A549 (cell line): ENCODE data around the gene ERMARD. TPM values are rescaled to one million over a fixed set of nuclear protein-coding genes. Genes with fewer than 3 reads are reported as not detected.

Experiments used
- ATAC-seq, 2 experiments: fragments of 200-7000 bp in 1 of 2; fragments of >200 bp in 1 of 2; cut with Nextera tagmentation in 1 of 2; cut with Tn5 transposase in 1 of 2; 3 replicates each; pipeline versions ENCODE4 v1.8.0 to v1.9.1; 2018 to 2020; ENCODE audit warnings: mild to moderate bottlenecking in 1 of 2, moderate library complexity in 1 of 2
- CTCF ChIA-PET: fragments of 300-600 bp; sonication (Branson Sonifier 250); formaldehyde crosslinking; extraction: SDS; loops from one replicate; lab custom pipeline; 2021; ENCODE audit warnings: antibody characterized with exemption, inconsistent platforms; lab: Yijun Ruan, JAX
- POLR2A ChIA-PET: fragments of 350-600 bp; formaldehyde crosslinking; extraction: SDS; loops from one replicate; lab custom pipeline; 2021; ENCODE audit warnings: antibody characterized with exemption, inconsistent platforms; lab: Yijun Ruan, JAX
- DNase-seq, 2 experiments: peaks; one replicate each; pipeline versions ENCODE4 v3.0.0 to v3.0.0-alpha.2; 2011 to 2016; ENCODE audit warnings: low read depth in 1 of 2, low spot score in 1 of 2
- FAIRE-seq: peaks from 2 replicates; lab custom pipeline; 2011; peaks lifted over from hg19 to GRCh38; lab: Jason Lieb, UNC
- H3K27ac ChIP-seq, 2 experiments: fragments of >200 bp; sonication (Bioruptor Twin); formaldehyde crosslinking; 3 replicates each; pipeline ENCODE4 v1.5.1; 2016 to 2017
- H3K4me1 ChIP-seq: fragments of >200 bp; sonication (Bioruptor Twin); formaldehyde crosslinking; 3 replicates; pipeline ENCODE4 v1.6.1; 2016
- H3K4me2 ChIP-seq: fragments of >200 bp; sonication (Bioruptor Twin); formaldehyde crosslinking; 3 replicates; pipeline ENCODE4 v1.6.1; 2016
- H3K4me3 ChIP-seq: fragments of >200 bp; sonication (Bioruptor Twin); formaldehyde crosslinking; 3 replicates; pipeline ENCODE4 v1.5.1; 2016
- H3K9me3 ChIP-seq: fragments of >200 bp; sonication (Bioruptor Twin); formaldehyde crosslinking; 3 replicates; pipeline ENCODE4 v1.6.1; 2016
- ATOH8 ChIP-seq: fragments of 250-450 bp; sonication (Bioruptor Pico); IDR thresholded peaks from 2 replicates; pipeline ENCODE4 v1.5.0; 2020; ENCODE audit warnings: low read depth, mild to moderate bottlenecking, moderate library complexity
- BHLHE40 ChIP-seq: IDR thresholded peaks from 2 replicates; pipeline ENCODE4 v1.6.1; 2012; ENCODE audit warnings: low read depth, low read length, inconsistent platforms
- ELK1 ChIP-seq: fragments of 150-350 bp; IDR thresholded peaks from 2 replicates; pipeline ENCODE4 v1.6.1; 2014; ENCODE audit warnings: low read depth, mild to moderate bottlenecking, low read length
- EP300 ChIP-seq, 2 experiments: fragments of >200 bp; sonication (Bioruptor Twin); formaldehyde crosslinking; IDR thresholded peaks; 2 replicates in 1 of 2; 3 replicates in 1 of 2; pipeline ENCODE4 v1.6.1; 2016 to 2017
- FOSB ChIP-seq: fragments of 250-450 bp; sonication (Bioruptor Pico); IDR thresholded peaks from 2 replicates; pipeline ENCODE4 v1.5.0; 2020; ENCODE audit warnings: mild to moderate bottlenecking, moderate library complexity
- GATA3 ChIP-seq: IDR thresholded peaks from 2 replicates; pipeline ENCODE4 v1.6.1; 2012; ENCODE audit warnings: borderline replicate concordance
- HDAC2 ChIP-seq: fragments of 200-600 bp; sonication (generic); IDR thresholded peaks from 2 replicates; pipeline ENCODE4 v1.6.1; 2016
- HOXB13 ChIP-seq: fragments of 250-450 bp; sonication (Bioruptor Pico); IDR thresholded peaks from 2 replicates; pipeline ENCODE4 v1.5.0; 2020; ENCODE audit warnings: low read depth, mild to moderate bottlenecking, moderate library complexity
- MAZ ChIP-seq: fragments of 150-350 bp; IDR thresholded peaks from 2 replicates; pipeline ENCODE4 v1.6.1; 2014; ENCODE audit warnings: antibody characterized with exemption, low read depth, low read length, borderline replicate concordance
- NFE2L2 ChIP-seq: fragments of 150-350 bp; conservative IDR thresholded peaks from 2 replicates; pipeline ENCODE4 v1.6.1; 2014; ENCODE audit warnings: low read length
- NPAS2 ChIP-seq: fragments of 250-450 bp; sonication (Bioruptor Pico); IDR thresholded peaks from 2 replicates; pipeline ENCODE4 v1.8.0; 2022; ENCODE audit warnings: mild to moderate bottlenecking, moderate library complexity, borderline replicate concordance
- PHF8 ChIP-seq: fragments of 200-600 bp; sonication (generic); IDR thresholded peaks from 2 replicates; pipeline ENCODE4 v1.6.1; 2016; ENCODE audit warnings: low read depth, mild to moderate bottlenecking, antibody characterized with exemption, moderate library complexity, borderline replicate concordance
- POLR2AphosphoS2 ChIP-seq: conservative IDR thresholded peaks from 2 replicates; pipeline ENCODE4 v1.6.1; 2012; ENCODE audit warnings: low read length, improper control_type of control experiment, inconsistent platforms
- RAD21 ChIP-seq, 2 experiments: fragments of >200 bp in 1 of 2; sonication (Bioruptor Twin) in 1 of 2; formaldehyde crosslinking in 1 of 2; IDR thresholded peaks in 1 of 2; conservative IDR thresholded peaks in 1 of 2; 2 replicates in 1 of 2; 3 replicates in 1 of 2; pipeline ENCODE4 v1.6.1; 2012 to 2018; ENCODE audit warnings: inconsistent platforms in 1 of 2
- SMC3 ChIP-seq: fragments of >200 bp; sonication (Bioruptor Twin); formaldehyde crosslinking; IDR thresholded peaks from 3 replicates; pipeline ENCODE4 v1.6.1; 2018; ENCODE audit warnings: inconsistent platforms
- SREBF2 ChIP-seq: fragments of 450-650 bp; IDR thresholded peaks from 2 replicates; pipeline ENCODE4 v1.6.1; 2014; ENCODE audit warnings: mild to moderate bottlenecking, moderate library complexity
- TFCP2L1 ChIP-seq: fragments of 250-450 bp; sonication (Bioruptor Pico); IDR thresholded peaks from 2 replicates; pipeline ENCODE4 v1.5.0; 2021; ENCODE audit warnings: mild to moderate bottlenecking
- TP53 ChIP-seq: fragments of 250-450 bp; sonication (Bioruptor Pico); IDR thresholded peaks from 2 replicates; pipeline ENCODE4 v1.5.0; 2021; ENCODE audit warnings: mild to moderate bottlenecking, moderate library complexity
- USF2 ChIP-seq: fragments of 450-650 bp; IDR thresholded peaks from 2 replicates; pipeline ENCODE4 v1.6.1; 2014; ENCODE audit warnings: antibody characterized with exemption
- ZC3H11A ChIP-seq: fragments of 450-650 bp; IDR thresholded peaks from 2 replicates; pipeline ENCODE4 v1.6.1; 2014; ENCODE audit warnings: antibody characterized with exemption, mild to moderate bottlenecking
- ZFP36 ChIP-seq: fragments of 450-650 bp; IDR thresholded peaks from 2 replicates; pipeline ENCODE4 v1.6.1; 2014; ENCODE audit warnings: borderline replicate concordance; ENCODE audit not compliant: partially characterized antibody
- ZSCAN20 ChIP-seq: fragments of 250-450 bp; sonication (Bioruptor Pico); IDR thresholded peaks from 2 replicates; pipeline ENCODE4 v1.8.0; 2022; ENCODE audit warnings: mild to moderate bottlenecking, moderate library complexity
- WGBS: methylation state at CpG from one replicate; pipeline ENCODE4 v1.1.6; 2017; ENCODE audit errors: missing lambda C conversion rate; 5-methylcytosine and 5-hydroxymethylcytosine counted together
- polyA plus RNA-seq, 4 experiments: library from polyadenylated mRNA; depleted of rRNA in 3 of 4; stranded (reverse); fragments of >200 nt; fragmentation: RNase III in 1 of 4; extraction: RNeasy Plus Mini Kit Qiagen cat#74134 plus additional on column Dnase treatment in 1 of 4; gene quantifications; 2 replicates in 3 of 4; 3 replicates in 1 of 4; pipeline ENCODE4 v1.2.3, GENCODE V29; 2011 to 2017

ERMARD gene
- polyA plus RNA-seq, 2 of the 4 experiments (the other 2 are of a cell fraction): 8.5 to 22.5 TPM

GRCh38 chr6:169816054-169816453, 64.6 kb downstream of the ERMARD start (continued):
- no peak for TF ChIP-seq ELK1

GRCh38 chr6:169816975-169817374, 65.6 kb downstream of the ERMARD start:
- ChIA-PET CTCF (interaction anchor here (2.0 kb wide), 1 partner anchor 15 kb away, joined by 4 read pairs; no protein-coding TSS in a partner anchor), POLR2A (no interaction called here)
- Histone ChIP-seq H3K4me3 (no peak overlapping the region), H3K4me1 (no peaks in the 10 kb centered on the region), H3K27ac (no peak overlapping the region), H3K9me3 (peaks cover 12% of the 10 kb centered on the region; the same call in 1 of the 3 replicates), H3K4me2 (no peak overlapping the region)
- 25% methylated on average over 3 of the region's 3 CpGs for WGBS
- no peak for DNase-seq
- no peak for ATAC-seq
- FAIRE-seq: no peak
- TF ChIP-seq ZFP36: no peak
- TF ChIP-seq HOXB13 (CRISPR knock-in tag): no peak
- TF ChIP-seq HDAC2: no peak
- TF ChIP-seq ZSCAN20 (CRISPR knock-in tag): no peak
- no peak for TF ChIP-seq SMC3
- no peak for TF ChIP-seq MAZ
- no peak for TF ChIP-seq TP53 (CRISPR knock-in tag)
- no peak for TF ChIP-seq GATA3
- TF ChIP-seq POLR2AphosphoS2: no peak
- TF ChIP-seq BHLHE40: no peak

- 69% methylated on average over 2 of the region's 2 CpGs for WGBS
- FAIRE-seq: no peak
- no peak overlapping the region for H3K27ac ChIP-seq
- POLR2A ChIA-PET: no interaction called here
- no peak overlapping the region for H3K4me2 ChIP-seq
- TF ChIP-seq ZC3H11A (no peak), EP300 (IDR thresholded peaks at IDR 0.05) (no peak), NFE2L2 (no peak), SREBF2 (no peak), FOSB (no peak), MAZ (no peak), ATOH8 (CRISPR knock-in tag) (no peak), BHLHE40 (no peak), USF2 (no peak), SMC3 (no peak), RAD21 (conservative IDR thresholded peaks at IDR 0.05 in 1 of 2, IDR thresholded peaks at IDR 0.05 in 1 of 2) (no peak), NPAS2 (no peak), HOXB13 (CRISPR knock-in tag) (no peak), PHF8 (no peak), HDAC2 (no peak), TFCP2L1 (CRISPR knock-in tag) (no peak)
- TF ChIP-seq, all 56 proteins: peak for 0
- ATAC-seq (no peak), DNase-seq (no peak)
- Histone ChIP-seq H3K4me3 (no peak overlapping the region), H3K9me3 (peaks cover 12% of the 10 kb centered on the region; the same call in 1 of the 3 replicates), H3K4me1 (no peaks in the 10 kb centered on the region)
- CTCF ChIA-PET: no interaction called here
Observed at GRCh38 chr6:169820358-169820757, 68.9 kb downstream of the ERMARD start.
